Measurements from ENCODE around the gene SRXN1. TPM values are rescaled to one million over a fixed set of nuclear protein-coding genes. Genes with fewer than 3 reads are reported as not detected.

The SRXN1 gene
- total RNA-seq, 2 experiments from 2014 or later = 12.6 to 13.5 TPM

DNA sequence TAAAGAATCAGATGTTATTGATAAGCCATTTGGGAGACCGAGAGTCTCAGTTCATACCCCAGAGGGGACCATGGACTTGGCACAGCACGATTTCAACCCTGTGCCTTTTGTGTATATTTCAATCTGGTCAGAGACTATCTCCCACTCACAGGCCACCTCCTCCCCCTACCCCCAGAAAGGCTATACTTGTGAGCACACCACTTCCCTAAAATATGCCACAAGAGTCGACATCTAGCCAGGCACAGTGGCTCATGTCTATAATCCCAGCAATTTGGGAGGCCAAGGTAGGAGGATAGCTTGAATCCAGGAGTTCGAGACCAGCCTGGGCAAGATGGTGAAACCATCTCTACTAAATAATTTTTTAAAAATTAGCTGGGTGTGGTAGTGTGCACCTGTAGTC is 29.3 kb downstream of the SRXN1 start:
- ChIA-PET POLR2A (no interaction called here), CTCF (interaction anchor here (0.9 to 1.3 kb wide), 2 partner anchors 22 kb away, joined by 3 to 5 read pairs; no protein-coding TSS in a partner anchor)
- Mint-ChIP-seq H3K9me3 (ENCODE audit: low read depth) (peaks cover 2% of the 10 kb centered on the region), H3K27me3 (peaks cover 30% of the 10 kb centered on the region), H3K36me3 (ENCODE audit: low read depth) (no peaks in the 10 kb centered on the region), H3K4me3 (no peak overlapping the region), H3K27ac (no peak overlapping the region), H3K4me1 (no peaks in the 10 kb centered on the region)
- ATAC-seq = no peak
- DNase-seq = no peak
- intact Hi-C loops (cut with DNase I, micrococcal nuclease) = no loop called here

DNA sequence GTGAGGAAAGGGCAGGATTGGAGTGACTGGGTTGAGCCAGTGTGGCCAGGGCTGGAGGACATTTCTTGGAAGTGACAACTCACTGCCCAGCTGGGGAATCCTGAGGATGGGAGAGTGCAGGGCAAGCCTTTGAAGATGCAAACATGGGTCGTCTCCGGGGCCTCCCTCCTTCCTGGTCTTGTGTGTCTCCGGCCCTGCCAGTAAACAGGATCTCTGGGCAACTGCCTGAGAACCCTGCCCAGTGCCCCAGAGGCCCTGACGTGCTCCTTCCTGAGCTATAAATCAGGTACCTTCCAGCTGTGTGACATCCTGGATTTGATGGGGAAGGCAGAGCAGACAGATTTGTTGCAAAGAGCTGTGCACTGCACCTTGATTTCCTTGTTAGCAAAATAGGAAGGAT is 30.0 kb downstream of the SRXN1 start:
- Mint-ChIP-seq H3K9me3 (ENCODE audit: low read depth) (peaks cover 3% of the 10 kb centered on the region), H3K4me3 (no peak overlapping the region), H3K27me3 (peaks cover 31% of the 10 kb centered on the region), H3K27ac (no peak overlapping the region), H3K4me1 (no peaks in the 10 kb centered on the region), H3K36me3 (ENCODE audit: low read depth) (no peaks in the 10 kb centered on the region)
- no peak for DNase-seq
- no peak for ATAC-seq
- intact Hi-C loops (cut with DNase I, micrococcal nuclease) = no loop called here
- CTCF ChIA-PET = interaction anchor here (0.9 kb wide), 1 partner anchor 22 kb away, joined by 5 read pairs; no protein-coding TSS in a partner anchor
- POLR2A ChIA-PET = no interaction called here

DNA sequence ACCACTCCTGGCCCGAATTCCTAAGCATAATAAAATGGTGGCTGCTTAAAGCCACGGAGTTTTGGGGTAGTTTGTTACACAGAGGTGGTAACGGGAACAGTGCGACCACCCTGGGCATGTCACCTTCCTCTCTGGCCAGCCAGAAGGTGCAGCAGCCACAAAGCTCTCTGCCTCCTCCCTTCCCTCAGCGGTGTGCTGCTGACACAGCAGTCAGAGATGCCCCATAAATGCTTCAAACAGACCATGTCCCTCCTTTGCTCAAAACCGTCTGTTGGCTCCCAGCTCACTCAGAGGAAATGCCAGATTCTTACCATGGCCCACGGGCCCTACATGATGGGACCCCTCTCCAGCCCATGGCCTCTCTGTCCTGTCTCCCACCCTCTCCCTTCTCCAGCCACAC is 30.8 kb downstream of the SRXN1 start:
- CTCF ChIA-PET = interaction anchor here (0.7 kb wide), 1 partner anchor 826 kb away, joined by 3 read pairs; no protein-coding TSS in a partner anchor
- Mint-ChIP-seq H3K4me3 (no peak overlapping the region), H3K9me3 (ENCODE audit: low read depth) (peaks cover 6% of the 10 kb centered on the region), H3K36me3 (ENCODE audit: low read depth) (no peaks in the 10 kb centered on the region), H3K4me1 (no peaks in the 10 kb centered on the region), H3K27me3 (peaks cover 37% of the 10 kb centered on the region), H3K27ac (no peak overlapping the region)
- ATAC-seq (no peak), DNase-seq (no peak)
- POLR2A ChIA-PET = no interaction called here
- intact Hi-C loops (cut with DNase I, micrococcal nuclease) = no loop called here

DNA sequence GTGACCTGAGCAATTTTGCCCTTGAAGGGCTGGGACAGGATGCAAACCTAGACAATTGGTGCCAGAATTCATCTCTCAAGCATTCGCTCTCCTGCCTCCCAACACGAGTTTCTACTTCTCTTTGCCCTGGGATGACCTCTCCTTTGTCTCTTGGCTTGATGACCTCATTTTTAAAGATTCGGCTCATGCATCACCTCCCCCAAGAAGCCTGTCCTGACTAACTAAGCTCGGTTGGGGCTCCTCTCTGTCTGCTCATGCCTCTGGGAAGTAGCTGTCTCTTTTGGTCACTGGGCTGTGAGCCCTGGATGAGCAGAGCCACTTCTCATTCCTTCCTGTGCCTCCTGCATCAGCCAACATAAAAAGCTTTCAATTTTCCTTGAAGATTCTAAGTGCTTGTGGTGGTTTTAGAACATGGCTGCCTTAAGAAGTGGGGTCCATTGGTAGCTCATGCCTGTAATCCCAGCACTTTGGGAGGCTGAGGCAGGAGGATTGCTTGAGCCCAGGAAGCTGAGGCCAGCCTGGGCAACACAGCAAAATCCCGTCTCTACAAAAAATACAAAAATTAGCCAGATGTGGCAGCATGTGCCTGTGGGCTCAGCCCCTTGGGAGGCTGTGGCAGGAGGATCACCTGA is 31.8 kb downstream of the SRXN1 start:
- H3K9me3 Mint-ChIP-seq (ENCODE audit: low read depth) = peaks cover 6% of the 10 kb centered on the region
- ATAC-seq = no peak
- no peak overlapping the region for H3K4me3 Mint-ChIP-seq
- peaks cover 41% of the 10 kb centered on the region for H3K27me3 Mint-ChIP-seq
- no peaks in the 10 kb centered on the region for H3K4me1 Mint-ChIP-seq
- H3K27ac Mint-ChIP-seq = no peak overlapping the region
- no peak for DNase-seq
- H3K36me3 Mint-ChIP-seq (ENCODE audit: low read depth) = no peaks in the 10 kb centered on the region
- ChIA-PET CTCF (interaction anchor here (0.6 to 1.4 kb wide), 3 partner anchors 45 to 827 kb away, joined by 3 to 4 read pairs (median 3); no protein-coding TSS in a partner anchor), POLR2A (no interaction called here)
- intact Hi-C loops (cut with DNase I, micrococcal nuclease) = no loop called here

DNA sequence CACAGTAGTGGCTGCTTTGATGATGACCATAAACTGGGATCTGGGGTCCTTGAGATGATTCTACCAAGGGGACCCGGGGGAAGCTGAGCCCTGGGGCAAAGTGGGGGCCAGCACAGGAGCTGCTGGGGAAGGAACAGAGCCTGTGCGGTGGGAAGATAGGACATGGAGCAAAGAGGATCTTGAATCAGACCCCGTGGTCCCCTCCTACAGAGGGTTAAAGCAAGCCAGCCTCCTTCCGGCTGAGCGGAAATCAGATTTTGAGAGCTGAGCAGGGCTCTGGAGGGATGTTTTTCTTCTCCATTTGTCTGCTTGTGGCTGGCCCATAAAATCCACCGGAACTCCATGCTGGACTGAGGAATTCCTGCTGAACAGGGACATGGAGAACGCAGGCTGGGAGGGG is 32.8 kb downstream of the SRXN1 start:
- Mint-ChIP-seq H3K27me3 (peaks cover 44% of the 10 kb centered on the region), H3K36me3 (ENCODE audit: low read depth) (no peaks in the 10 kb centered on the region)
- no peak for DNase-seq

DNA sequence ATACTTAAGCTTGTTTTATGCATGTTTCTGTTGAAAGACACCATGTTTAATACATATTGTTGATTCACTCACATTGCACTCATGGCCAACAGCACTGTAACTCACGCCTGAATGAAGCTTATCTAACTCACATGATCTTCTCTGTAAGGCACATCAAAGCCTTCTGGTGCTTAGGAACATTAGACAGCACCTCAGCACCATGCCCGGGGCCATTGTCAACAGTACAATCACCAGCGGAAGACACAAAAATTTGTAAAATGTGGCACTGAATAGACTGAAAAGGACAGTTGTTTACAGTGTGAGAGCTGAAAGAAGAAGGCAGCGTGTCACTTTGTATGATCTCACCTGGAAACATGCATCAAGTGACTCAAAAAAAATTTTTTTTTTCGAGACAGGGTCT is 34.0 kb downstream of the SRXN1 start:
- no peak overlapping the region for H3K27ac Mint-ChIP-seq
- ATAC-seq (no peak), DNase-seq (no peak)
- H3K36me3 Mint-ChIP-seq (ENCODE audit: low read depth) = no peaks in the 10 kb centered on the region
- H3K27me3 Mint-ChIP-seq = peaks cover 51% of the 10 kb centered on the region
- H3K4me1 Mint-ChIP-seq = no peaks in the 10 kb centered on the region
- H3K4me3 Mint-ChIP-seq = no peak overlapping the region
- peaks cover 4% of the 10 kb centered on the region for H3K9me3 Mint-ChIP-seq (ENCODE audit: low read depth)
- CTCF ChIA-PET = interaction anchor here (1.8 kb wide), 1 partner anchor 27 kb away, joined by 8 read pairs; no protein-coding TSS in a partner anchor
- POLR2A ChIA-PET = no interaction called here
- intact Hi-C loops (cut with DNase I, micrococcal nuclease) = no loop called here

More for the DNA sequence above, 32.8 kb downstream of the SRXN1 start:
- intact Hi-C loops (cut with DNase I, micrococcal nuclease) = no loop called here
- Mint-ChIP-seq H3K4me1 (no peaks in the 10 kb centered on the region), H3K27ac (no peak overlapping the region), H3K4me3 (no peak overlapping the region), H3K9me3 (ENCODE audit: low read depth) (peaks cover 4% of the 10 kb centered on the region)
- ChIA-PET POLR2A (no interaction called here), CTCF (interaction anchor here (0.8 to 1.4 kb wide), 2 partner anchors 25 to 46 kb away, joined by 3 to 4 read pairs; no protein-coding TSS in a partner anchor)
- no peak for ATAC-seq

DNA sequence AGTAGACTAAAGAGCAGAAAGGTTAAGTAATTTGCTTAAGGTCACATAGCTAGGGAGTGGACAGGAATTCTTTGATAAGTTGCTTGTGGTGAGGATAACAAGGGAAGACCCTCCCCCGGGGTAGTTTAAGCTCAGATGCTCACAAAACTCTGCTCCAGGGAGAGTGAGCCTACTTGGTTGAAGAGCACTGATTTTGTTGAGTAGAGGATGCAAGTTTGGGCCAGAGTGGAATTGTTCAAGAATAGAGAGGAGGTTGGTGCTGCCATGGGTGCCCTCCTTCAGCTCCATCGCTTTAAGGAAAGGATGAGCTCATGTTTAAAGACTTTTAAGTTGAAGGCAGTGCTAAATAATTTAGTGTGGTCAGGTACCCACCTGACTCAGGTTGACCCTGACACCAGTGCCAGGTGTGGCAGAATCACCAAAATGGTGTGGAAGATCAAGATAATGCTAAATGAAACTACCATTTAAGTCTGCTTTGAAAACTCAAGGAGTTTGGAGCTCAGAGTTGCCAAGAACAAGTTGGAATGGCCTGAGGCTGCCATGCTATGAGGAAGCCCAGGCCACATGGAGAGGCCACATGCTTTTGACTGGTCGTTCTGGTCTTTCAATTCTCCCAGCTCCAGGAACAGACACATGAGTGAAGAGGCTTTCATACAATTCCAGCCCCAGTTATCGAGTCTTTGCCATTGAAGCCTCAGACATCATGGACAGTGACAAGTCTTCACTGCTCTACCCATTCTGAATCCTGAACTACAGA is 34.9 kb downstream of the SRXN1 start:
- Mint-ChIP-seq H3K27ac (no peak overlapping the region), H3K9me3 (ENCODE audit: low read depth) (peaks cover 4% of the 10 kb centered on the region), H3K36me3 (ENCODE audit: low read depth) (no peaks in the 10 kb centered on the region), H3K27me3 (peaks cover 51% of the 10 kb centered on the region), H3K4me3 (no peak overlapping the region), H3K4me1 (no peaks in the 10 kb centered on the region)
- ChIA-PET POLR2A (no interaction called here), CTCF (interaction anchor here (1.0 to 1.8 kb wide), 2 partner anchors 28 to 49 kb away, joined by 6 to 8 read pairs; no protein-coding TSS in a partner anchor)
- no peak for DNase-seq
- ATAC-seq = no peak
- intact Hi-C loops (cut with DNase I, micrococcal nuclease) = no loop called here

DNA sequence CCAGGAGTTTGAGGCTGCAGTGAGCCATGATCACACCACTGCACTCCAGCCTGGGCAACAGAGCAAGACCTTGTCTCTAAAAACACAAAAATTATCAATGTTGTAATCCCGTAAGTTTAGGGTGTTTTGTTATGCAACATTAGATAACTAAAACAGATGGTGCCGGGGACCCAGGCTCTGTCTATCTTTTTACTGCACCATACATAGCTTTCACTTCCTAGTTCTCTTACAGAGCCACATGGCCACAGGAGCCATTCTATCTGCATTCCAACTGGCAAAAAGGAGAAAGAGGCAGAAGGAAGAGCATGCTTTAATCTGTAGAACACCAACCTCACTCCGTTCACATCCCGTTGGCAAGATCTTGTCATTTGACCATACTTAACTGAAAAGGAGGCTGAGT is 37.5 kb downstream of the SRXN1 start:
- ChIA-PET POLR2A (no interaction called here), CTCF (interaction anchor here (0.9 kb wide), 1 partner anchor 55 kb away, joined by 5 read pairs; no protein-coding TSS in a partner anchor)
- no peak for DNase-seq
- Mint-ChIP-seq H3K4me3 (no peak overlapping the region), H3K9me3 (ENCODE audit: low read depth) (peaks cover 4% of the 10 kb centered on the region), H3K36me3 (ENCODE audit: low read depth) (no peaks in the 10 kb centered on the region), H3K27me3 (peaks cover 58% of the 10 kb centered on the region), H3K27ac (no peak overlapping the region), H3K4me1 (peaks cover 5% of the 10 kb centered on the region)
- no peak for ATAC-seq
- intact Hi-C loops (cut with DNase I, micrococcal nuclease) = no loop called here

DNA sequence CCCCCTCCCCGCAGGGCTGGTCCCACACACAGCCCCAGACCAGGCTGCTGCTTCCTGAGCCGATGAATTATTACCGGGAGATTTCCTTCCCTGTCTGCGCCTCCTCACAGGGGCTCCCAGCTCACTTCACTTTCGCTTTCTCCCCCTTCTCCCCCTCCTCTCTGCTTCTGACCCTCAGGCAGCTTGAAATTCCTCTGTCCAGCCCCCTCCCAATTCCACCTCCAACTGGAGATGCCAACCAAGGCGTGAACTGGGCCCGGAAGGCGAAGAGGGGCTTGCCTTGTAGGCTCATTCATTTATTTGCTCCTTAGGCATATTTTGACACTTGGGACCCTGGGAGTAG is 41.2 kb downstream of the SRXN1 start:
- H3K4me3 Mint-ChIP-seq = no peak overlapping the region
- ATAC-seq (no peak), DNase-seq (no peak)
- peaks cover 6% of the 10 kb centered on the region for H3K4me1 Mint-ChIP-seq
- peaks cover 52% of the 10 kb centered on the region for H3K27me3 Mint-ChIP-seq
- intact Hi-C loops (cut with DNase I, micrococcal nuclease) = no loop called here
- no peaks in the 10 kb centered on the region for H3K36me3 Mint-ChIP-seq (ENCODE audit: low read depth)
- CTCF ChIA-PET = no interaction called here
- H3K27ac Mint-ChIP-seq = no peak overlapping the region
- POLR2A ChIA-PET = no interaction called here
- no peaks in the 10 kb centered on the region for H3K9me3 Mint-ChIP-seq (ENCODE audit: low read depth)

DNA sequence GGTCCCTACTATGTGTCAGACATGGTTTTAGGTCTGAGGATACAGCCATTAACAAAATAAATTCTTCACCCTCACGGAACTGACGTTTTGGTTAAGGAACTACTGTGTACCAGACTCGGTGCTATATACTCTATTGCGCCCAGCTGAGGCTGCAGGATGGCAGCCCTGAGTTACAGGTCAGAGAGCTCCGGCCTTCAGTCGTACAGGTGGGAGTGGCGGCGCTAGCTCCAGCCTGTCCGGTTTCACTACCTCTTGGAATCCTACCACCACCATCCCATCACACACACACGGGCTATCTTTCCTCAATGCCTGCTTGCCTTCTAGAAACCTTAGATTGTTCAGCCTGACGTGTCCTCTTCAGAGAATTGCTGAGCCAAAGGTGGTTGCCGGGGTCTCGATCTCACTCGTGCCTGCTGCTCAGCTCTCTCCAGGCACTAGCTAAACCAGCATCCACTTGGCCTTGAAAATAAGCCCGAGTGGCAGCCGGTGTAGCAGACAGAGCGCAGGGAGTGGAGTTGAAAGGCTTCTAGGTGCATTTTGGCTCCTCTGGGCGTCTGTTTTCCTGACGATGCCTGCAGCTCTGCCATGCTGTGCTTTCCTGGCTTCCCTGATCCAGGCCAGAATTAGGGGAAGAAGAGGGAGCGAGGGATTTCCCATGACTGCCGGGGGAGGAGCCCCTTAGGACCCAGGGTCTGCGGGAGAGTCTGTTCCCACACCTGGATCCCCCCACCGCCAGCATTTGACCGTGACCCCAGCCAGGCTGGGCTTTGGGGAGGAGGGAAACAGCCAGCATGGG is 41.8 kb downstream of the SRXN1 start:
- ChIA-PET CTCF (interaction anchor here (0.6 to 1.2 kb wide), 2 partner anchors 9 to 421 kb away, joined by 3 to 8 read pairs; no protein-coding TSS in a partner anchor), POLR2A (no interaction called here)
- ATAC-seq = no peak
- H3K4me3 Mint-ChIP-seq = no peak overlapping the region
- peaks cover 6% of the 10 kb centered on the region for H3K4me1 Mint-ChIP-seq
- H3K27me3 Mint-ChIP-seq = peaks cover 49% of the 10 kb centered on the region
- H3K27ac Mint-ChIP-seq = no peak overlapping the region
- intact Hi-C loops (cut with DNase I, micrococcal nuclease) = no loop called here
- peak; percentile 19 for DNase-seq
- no peaks in the 10 kb centered on the region for H3K9me3 Mint-ChIP-seq (ENCODE audit: low read depth)
- no peaks in the 10 kb centered on the region for H3K36me3 Mint-ChIP-seq (ENCODE audit: low read depth)

DNA sequence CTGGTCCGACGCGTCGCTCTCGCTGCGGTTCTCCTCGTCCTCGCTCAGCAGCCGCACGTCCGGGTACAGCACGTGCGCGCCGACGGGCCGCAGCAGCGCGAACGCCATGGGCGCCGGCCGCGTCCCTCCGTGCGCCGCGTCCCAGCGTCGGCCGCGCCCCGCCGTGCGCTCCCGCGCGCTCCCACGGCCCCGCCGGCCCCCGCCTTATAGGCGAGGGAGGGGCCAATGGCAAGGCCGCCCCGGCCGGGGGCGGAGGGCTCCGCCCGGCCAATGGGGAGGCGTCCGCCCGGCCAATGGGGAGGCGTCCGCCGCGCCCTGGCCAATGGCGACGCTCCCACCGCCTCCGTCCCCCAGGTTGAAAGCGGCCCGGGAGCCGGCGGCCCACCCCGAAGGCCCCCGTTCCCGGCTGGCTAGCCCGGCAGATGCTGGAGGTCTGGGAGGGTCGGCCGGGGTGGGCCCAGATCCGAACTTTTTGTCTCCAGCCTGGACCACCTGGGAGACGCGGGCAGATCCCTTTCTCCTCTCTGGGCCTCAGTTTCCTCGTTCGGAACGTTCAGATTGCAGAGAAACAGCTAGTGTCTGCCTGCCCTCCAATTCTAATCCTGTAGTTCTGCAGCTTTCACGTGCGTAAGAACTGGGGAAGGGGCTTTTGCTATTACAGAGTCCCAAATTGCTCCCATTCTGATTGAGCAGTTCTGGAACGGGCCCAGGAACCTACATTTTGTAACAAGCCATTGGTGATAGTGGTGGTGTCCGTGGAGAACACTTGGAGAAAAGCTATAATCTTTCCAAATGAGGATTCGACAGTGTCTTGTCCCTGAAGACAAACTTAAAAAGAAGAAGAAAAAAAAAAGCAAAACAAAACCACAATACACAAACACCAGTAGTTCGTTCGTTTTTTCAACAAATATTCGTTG is 42.6 kb downstream of the SRXN1 start, which contains the start of gene TCF15:
Gene TCF15, minus strand, starts transcription at position 180 of the 917 bp plus-strand sequence. Its CDS starts 72 bp downstream, at position 108.
- ChIA-PET CTCF (interaction anchor here (0.6 to 1.2 kb wide), 2 partner anchors 8 to 422 kb away, joined by 3 to 8 read pairs; no protein-coding TSS in a partner anchor), POLR2A (no interaction called here)
- H3K4me3 Mint-ChIP-seq = no peak within 1 kb of the TSS
- H3K27me3 Mint-ChIP-seq = peaks cover 48% of the 10 kb centered on the region
- H3K36me3 Mint-ChIP-seq (ENCODE audit: low read depth) = no peaks in the 10 kb centered on the region
- peaks cover 6% of the 10 kb centered on the region for H3K4me1 Mint-ChIP-seq
- no peak within 1 kb of the TSS for H3K27ac Mint-ChIP-seq
- ATAC-seq (peak; percentile 84), DNase-seq (peak; percentile 54)
- H3K9me3 Mint-ChIP-seq (ENCODE audit: low read depth) = no peaks in the 10 kb centered on the region
- intact Hi-C loops (cut with DNase I, micrococcal nuclease) = no loop called here

All from activated CD4-positive, alpha-beta T cell treated with anti-CD3 and anti-CD28 coated beads for 36 hours (primary cell).